Astrocyte (in vitro differentiated cells and primary cell): ENCODE measurements around the gene IRF2. TPM values are rescaled to one million over a fixed set of nuclear protein-coding genes. Genes with fewer than 3 reads are reported as not detected.

Experiments
- DNase-seq: peaks from one replicate; pipeline ENCODE4 v3.0.0-alpha.2; 2010; ENCODE audit warnings: low read depth
- FAIRE-seq: peaks from 2 replicates; lab custom pipeline; 2011; peaks lifted over from hg19 to GRCh38; lab: Jason Lieb, UNC
- H2AFZ ChIP-seq: 2 replicates; pipeline ENCODE4 v1.6.0; 2012; ENCODE audit warnings: low read depth, low read length, inconsistent platforms
- H3K27ac ChIP-seq: 2 replicates; pipeline ENCODE4 v1.5.1; 2011; ENCODE audit warnings: low read depth, low read length, inconsistent platforms
- H3K27me3 ChIP-seq: 2 replicates; pipeline ENCODE4 v1.6.0; 2011; ENCODE audit warnings: low read length, inconsistent platforms; ENCODE audit not compliant: insufficient read depth
- H3K36me3 ChIP-seq: 2 replicates; pipeline ENCODE4 v1.5.1; 2011; ENCODE audit warnings: low read length, inconsistent platforms; ENCODE audit not compliant: insufficient read depth
- H3K4me1 ChIP-seq: 2 replicates; pipeline ENCODE4 v1.5.1; 2011; ENCODE audit warnings: low read length, inconsistent platforms; ENCODE audit not compliant: insufficient read depth
- H3K4me2 ChIP-seq: 2 replicates; pipeline ENCODE4 v1.6.0; 2012; ENCODE audit warnings: low read length, inconsistent platforms
- H3K4me3 ChIP-seq: 2 replicates; pipeline ENCODE4 v1.5.1; 2011; ENCODE audit warnings: low read depth, mild to moderate bottlenecking, low read length, inconsistent platforms; ENCODE audit not compliant: insufficient read depth
- H3K79me2 ChIP-seq: 2 replicates; pipeline ENCODE4 v1.6.0; 2012; ENCODE audit warnings: mild to moderate bottlenecking, low read length, inconsistent platforms; ENCODE audit not compliant: insufficient read depth
- H3K9ac ChIP-seq: 2 replicates; pipeline ENCODE4 v1.6.0; 2012; ENCODE audit warnings: mild to moderate bottlenecking, low read length, inconsistent platforms
- H3K9me3 ChIP-seq: 2 replicates; pipeline ENCODE4 v1.5.1; 2012; ENCODE audit warnings: low read depth, mild to moderate bottlenecking, low read length, inconsistent platforms; ENCODE audit not compliant: insufficient read depth
- H4K20me1 ChIP-seq: 2 replicates; pipeline ENCODE4 v1.6.0; 2012; ENCODE audit warnings: low read length, inconsistent platforms; ENCODE audit not compliant: insufficient read depth
- H3K27ac Mint-ChIP-seq: one replicate; pipeline ENCODE4 v1.8.0; 2021; ENCODE audit warnings: mild to moderate bottlenecking, mixed read lengths; ENCODE audit not compliant: unreplicated experiment
- H3K27me3 Mint-ChIP-seq: one replicate; pipeline ENCODE4 v1.8.0; 2021; ENCODE audit warnings: low read depth, mixed read lengths; ENCODE audit not compliant: unreplicated experiment
- H3K36me3 Mint-ChIP-seq: one replicate; pipeline ENCODE4 v1.8.0; 2021; ENCODE audit warnings: low read depth, mixed read lengths; ENCODE audit not compliant: unreplicated experiment
- H3K4me1 Mint-ChIP-seq: one replicate; pipeline ENCODE4 v1.8.0; 2021; ENCODE audit warnings: low read depth, mixed read lengths; ENCODE audit not compliant: unreplicated experiment
- H3K4me3 Mint-ChIP-seq: one replicate; pipeline ENCODE4 v1.8.0; 2021; ENCODE audit warnings: mild to moderate bottlenecking, moderate library complexity, mixed read lengths; ENCODE audit not compliant: unreplicated experiment
- H3K9me3 Mint-ChIP-seq: one replicate; pipeline ENCODE4 v1.8.0; 2021; ENCODE audit warnings: mild to moderate bottlenecking, mixed read lengths; ENCODE audit not compliant: unreplicated experiment
- EZH2 ChIP-seq: IDR thresholded peaks from 2 replicates; pipeline ENCODE4 v1.6.1; 2012; ENCODE audit warnings: mild to moderate bottlenecking, low read length, inconsistent platforms; ENCODE audit not compliant: insufficient read depth
- total RNA-seq: library from RNA; stranded (reverse); gene quantifications from 2 replicates; pipeline ENCODE4 v1.2.1, GENCODE V29; 2021
- TF ChIP-seq, protein P1 (sequence below): IDR thresholded peaks from 2 replicates; pipeline ENCODE4 v1.5.1; 2011; ENCODE audit warnings: low read depth, mild to moderate bottlenecking, inconsistent platforms, low read length, moderate library complexity; ENCODE audit not compliant: insufficient read depth

IRF2 gene
- total RNA-seq, 1 donor from 2014 or later: 12.6 TPM

DNA sequence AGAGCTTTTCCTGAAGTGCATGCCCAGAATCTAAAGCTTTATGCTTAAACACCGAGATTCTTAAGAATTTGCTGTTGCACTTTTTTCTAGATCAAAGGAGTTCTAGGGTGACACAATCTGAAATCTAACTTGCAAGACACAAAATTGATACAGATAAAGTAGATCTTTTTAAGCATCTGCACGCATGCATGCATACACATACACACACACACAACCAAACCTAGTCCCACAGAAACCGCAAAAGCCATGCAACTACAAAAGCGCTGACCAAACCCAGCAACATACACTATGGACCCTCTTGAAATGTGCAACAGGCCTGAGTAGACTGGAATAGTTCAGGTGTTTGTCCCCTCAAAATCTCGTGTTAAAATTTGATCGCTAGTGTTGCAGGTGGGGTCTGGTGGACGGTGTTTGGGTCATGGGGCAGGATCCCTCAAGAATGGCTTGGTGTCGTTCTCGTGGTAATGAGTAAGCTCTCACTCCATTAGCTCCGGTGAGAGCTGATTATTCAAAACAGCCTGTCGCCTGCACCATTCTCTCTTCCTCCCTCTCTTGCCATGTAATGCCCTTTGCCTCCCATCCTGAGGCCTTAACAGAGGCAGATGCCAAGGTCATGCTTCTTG lies 52.7 kb downstream of the IRF2 start:
- H3K36me3 Mint-ChIP-seq: peaks cover 32% of the 10 kb centered on the region
- Histone ChIP-seq H3K27me3 (no peaks in the 10 kb centered on the region), H4K20me1 (peaks cover 8% of the 10 kb centered on the region), H3K36me3 (no peaks in the 10 kb centered on the region), H3K4me2 (no peak overlapping the region), H3K27ac (no peak overlapping the region), H2AFZ (no peak overlapping the region), H3K9ac (no peak overlapping the region), H3K9me3 (peaks cover 4% of the 10 kb centered on the region), H3K4me1 (peaks cover 16% of the 10 kb centered on the region), H3K4me3 (no peak overlapping the region), H3K79me2 (peaks cover 9% of the 10 kb centered on the region)
- no peak overlapping the region for H3K4me3 Mint-ChIP-seq
- no peak overlapping the region for H3K27ac Mint-ChIP-seq
- no peak for TF ChIP-seq EZH2
- TF ChIP-seq, protein P1, sequence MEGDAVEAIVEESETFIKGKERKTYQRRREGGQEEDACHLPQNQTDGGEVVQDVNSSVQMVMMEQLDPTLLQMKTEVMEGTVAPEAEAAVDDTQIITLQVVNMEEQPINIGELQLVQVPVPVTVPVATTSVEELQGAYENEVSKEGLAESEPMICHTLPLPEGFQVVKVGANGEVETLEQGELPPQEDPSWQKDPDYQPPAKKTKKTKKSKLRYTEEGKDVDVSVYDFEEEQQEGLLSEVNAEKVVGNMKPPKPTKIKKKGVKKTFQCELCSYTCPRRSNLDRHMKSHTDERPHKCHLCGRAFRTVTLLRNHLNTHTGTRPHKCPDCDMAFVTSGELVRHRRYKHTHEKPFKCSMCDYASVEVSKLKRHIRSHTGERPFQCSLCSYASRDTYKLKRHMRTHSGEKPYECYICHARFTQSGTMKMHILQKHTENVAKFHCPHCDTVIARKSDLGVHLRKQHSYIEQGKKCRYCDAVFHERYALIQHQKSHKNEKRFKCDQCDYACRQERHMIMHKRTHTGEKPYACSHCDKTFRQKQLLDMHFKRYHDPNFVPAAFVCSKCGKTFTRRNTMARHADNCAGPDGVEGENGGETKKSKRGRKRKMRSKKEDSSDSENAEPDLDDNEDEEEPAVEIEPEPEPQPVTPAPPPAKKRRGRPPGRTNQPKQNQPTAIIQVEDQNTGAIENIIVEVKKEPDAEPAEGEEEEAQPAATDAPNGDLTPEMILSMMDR: no peak
- no peaks in the 10 kb centered on the region for H3K27me3 Mint-ChIP-seq
- no peak for FAIRE-seq
- peaks cover 9% of the 10 kb centered on the region for H3K9me3 Mint-ChIP-seq
- DNase-seq: no peak
- H3K4me1 Mint-ChIP-seq: peaks cover 15% of the 10 kb centered on the region

DNA sequence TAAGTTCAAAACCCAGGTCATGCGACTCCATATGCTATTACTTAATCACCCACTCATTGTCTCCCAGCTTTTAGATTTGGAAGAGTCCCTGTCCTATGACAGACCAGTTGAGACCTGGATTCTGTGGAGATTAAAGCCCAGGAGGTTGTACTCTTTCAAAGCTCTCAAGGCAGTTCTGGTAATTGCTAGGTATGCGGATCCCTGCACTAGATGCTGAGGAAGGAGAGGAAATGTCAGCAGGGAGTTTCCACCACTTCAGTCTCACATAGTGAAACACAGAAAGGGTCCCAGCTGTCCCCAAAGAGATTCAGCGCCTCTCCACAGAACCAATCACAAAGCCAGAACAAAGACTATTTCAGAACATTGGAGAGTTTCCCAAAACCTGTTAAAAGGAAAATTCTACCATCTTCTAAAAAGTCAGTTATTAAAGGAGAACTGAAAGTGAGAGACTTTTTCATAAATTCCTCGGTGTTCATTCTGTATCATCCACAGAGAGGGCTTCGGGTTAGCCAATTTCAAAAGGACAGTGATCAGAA lies 53.4 kb downstream of the IRF2 start:
- Histone ChIP-seq H3K27ac (no peak overlapping the region), H3K36me3 (no peaks in the 10 kb centered on the region), H3K4me1 (peaks cover 16% of the 10 kb centered on the region), H3K4me2 (no peak overlapping the region), H3K4me3 (no peak overlapping the region), H3K27me3 (no peaks in the 10 kb centered on the region), H3K79me2 (peaks cover 9% of the 10 kb centered on the region), H3K9me3 (peaks cover 4% of the 10 kb centered on the region), H3K9ac (no peak overlapping the region), H2AFZ (no peak overlapping the region), H4K20me1 (peaks cover 8% of the 10 kb centered on the region)
- peaks cover 27% of the 10 kb centered on the region for H3K36me3 Mint-ChIP-seq
- peaks cover 9% of the 10 kb centered on the region for H3K9me3 Mint-ChIP-seq
- no peaks in the 10 kb centered on the region for H3K27me3 Mint-ChIP-seq
- no peak for FAIRE-seq
- no peak for DNase-seq
- TF ChIP-seq, protein P1: no peak
- no peak for TF ChIP-seq EZH2
- no peak overlapping the region for H3K4me3 Mint-ChIP-seq
- no peak overlapping the region for H3K27ac Mint-ChIP-seq
- peaks cover 15% of the 10 kb centered on the region for H3K4me1 Mint-ChIP-seq

DNA sequence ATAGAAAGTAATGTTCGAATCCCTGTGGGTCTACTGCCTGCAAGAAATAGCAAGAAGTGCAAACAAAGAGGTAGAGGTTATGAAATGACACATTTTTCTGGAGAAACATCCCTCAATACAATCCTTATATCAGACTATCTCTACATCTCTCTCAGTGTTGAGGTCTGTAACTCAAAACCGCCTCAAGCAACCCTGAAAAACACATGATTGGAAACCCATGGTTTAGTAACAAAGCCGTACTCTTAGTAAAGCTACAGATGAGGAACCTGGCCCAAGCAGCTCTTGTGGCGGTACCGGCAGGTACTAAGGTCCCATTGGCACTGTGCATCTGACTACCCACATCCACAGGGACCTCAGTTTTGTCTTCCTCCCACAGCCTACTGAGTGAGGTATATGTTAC lies 53.9 kb downstream of the IRF2 start:
- no peak overlapping the region for H2AFZ ChIP-seq
- H3K4me3 ChIP-seq: no peak overlapping the region
- no peaks in the 10 kb centered on the region for H3K27me3 ChIP-seq
- H3K79me2 ChIP-seq: peaks cover 9% of the 10 kb centered on the region
- H3K9ac ChIP-seq: no peak overlapping the region
- peaks cover 16% of the 10 kb centered on the region for H3K4me1 ChIP-seq
- H4K20me1 ChIP-seq: peaks cover 8% of the 10 kb centered on the region
- no peaks in the 10 kb centered on the region for H3K36me3 ChIP-seq
- TF ChIP-seq EZH2: no peak
- TF ChIP-seq, protein P1: no peak
- Mint-ChIP-seq H3K27ac (no peak overlapping the region), H3K4me1 (peaks cover 15% of the 10 kb centered on the region), H3K36me3 (peaks cover 29% of the 10 kb centered on the region), H3K27me3 (no peaks in the 10 kb centered on the region), H3K4me3 (no peak overlapping the region), H3K9me3 (peaks cover 9% of the 10 kb centered on the region)
- DNase-seq (no peak), FAIRE-seq (no peak)
- H3K9me3 ChIP-seq: peaks cover 4% of the 10 kb centered on the region
- no peak overlapping the region for H3K27ac ChIP-seq
- H3K4me2 ChIP-seq: no peak overlapping the region
